H1 (cell line): ENCODE measurements around the gene P3H3. TPM values are rescaled to one million over a fixed set of nuclear protein-coding genes. Genes with fewer than 3 reads are reported as not detected.

ENCODE experiments used
- EZH2 ChIP-seq: fragments of 200-600 bp; sonication (generic); IDR thresholded peaks from 2 replicates; pipeline ENCODE4 v1.7.1; 2012; ENCODE audit warnings: low read depth, mild to moderate bottlenecking, moderate library complexity, low read length, inconsistent platforms; ENCODE audit not compliant: severe bottlenecking
- HDAC2 ChIP-seq, 2 experiments: fragments of 300-600 bp in 1 of 2; sonication (generic) in 1 of 2; IDR thresholded peaks; 2 replicates each; pipeline ENCODE4 v1.6.1; 2011 to 2012; ENCODE audit warnings: low read depth in 2 of 2, low read length in 2 of 2, mild to moderate bottlenecking in 2 of 2, moderate library complexity in 2 of 2, borderline replicate concordance in 1 of 2, inconsistent platforms in 1 of 2
- HDAC6 ChIP-seq: IDR thresholded peaks from one replicate; pipeline ENCODE4 v1.7.1; 2012; ENCODE audit warnings: low read depth, mild to moderate bottlenecking, inconsistent platforms, low read length, moderate library complexity
- SAP30 ChIP-seq: fragments of 300-600 bp; sonication (generic); IDR thresholded peaks from 2 replicates; pipeline ENCODE4 v1.7.1; 2012; ENCODE audit warnings: low read length, moderate library complexity, mild to moderate bottlenecking, inconsistent platforms; ENCODE audit not compliant: insufficient read depth, insufficient replicate concordance
- SIN3A ChIP-seq, 2 experiments: IDR thresholded peaks in 1 of 2; conservative IDR thresholded peaks in 1 of 2; 2 replicates each; pipeline ENCODE4 v1.6.1; 2011 to 2012; ENCODE audit warnings: low read length in 2 of 2, improper control_type of control experiment in 1 of 2, low read depth in 1 of 2, mild to moderate bottlenecking in 1 of 2
- TEAD4 ChIP-seq: IDR thresholded peaks from 2 replicates; pipeline ENCODE4 v1.6.1; 2012; ENCODE audit warnings: low read depth, low read length, inconsistent platforms, mixed read lengths
- polyA plus RNA-seq, 7 experiments: library from polyadenylated mRNA; depleted of rRNA in 3 of 7; stranded (reverse) in 5 of 7; unstranded in 2 of 7; fragments of >200 nt in 5 of 7; fragments of 200-250 nt in 2 of 7; gene quantifications; 1 replicate in 5 of 7; 2 replicates in 1 of 7; 4 replicates in 1 of 7; pipeline versions ENCODE4 v1.2.1 to v1.2.3, GENCODE V29; 2011 to 2013; ENCODE audit warnings: missing spikeins in 2 of 7, mixed read lengths in 2 of 7
- total RNA-seq: library from RNA; stranded (reverse); fragmentation: NEBNext Ultra II Directional; extraction: Animal tissue kit (Norgen Biotek cat#: 25700); gene quantifications from 2 replicates; pipeline ENCODE4 v1.2.1, GENCODE V29; 2021

The P3H3 gene
- total and polyA plus RNA-seq, 2 of the 8 experiments (the other 6 are each of a cell fraction or from before 2014, with no cell fraction given) = 22.9 to 43.5 TPM

DNA sequence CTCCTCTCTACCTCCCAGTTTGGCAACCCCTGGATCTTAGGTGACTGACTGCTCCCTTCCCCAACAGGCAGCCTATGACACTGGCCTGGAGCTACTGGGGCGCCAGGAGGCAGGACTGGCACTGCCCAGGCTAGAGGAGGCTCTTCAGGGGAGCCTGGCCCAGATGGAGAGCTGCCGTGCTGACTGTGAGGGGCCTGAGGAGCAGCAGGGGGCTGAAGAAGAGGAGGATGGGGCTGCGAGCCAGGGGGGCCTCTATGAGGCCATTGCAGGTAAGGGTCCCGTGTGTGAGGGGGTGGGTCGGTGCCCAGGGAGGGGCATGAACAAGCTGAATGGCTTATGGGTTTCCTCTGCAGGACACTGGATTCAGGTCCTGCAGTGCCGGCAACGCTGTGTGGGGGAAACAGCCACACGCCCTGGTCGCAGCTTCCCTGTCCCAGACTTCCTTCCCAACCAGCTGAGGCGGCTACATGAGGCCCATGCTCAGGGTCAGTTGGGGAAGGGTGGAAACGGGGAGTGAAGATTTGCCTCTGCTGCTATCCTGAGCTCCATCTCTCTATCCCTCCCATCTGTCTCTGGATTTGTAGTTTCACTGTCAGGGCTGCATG is 2.2 kb downstream of the P3H3 start (continued):
- TF ChIP-seq SAP30 (no peak), TEAD4 (no peak), EZH2 (no peak), HDAC2 (IDR thresholded peaks at IDR 0.05; ENCODE audit: borderline replicate concordance in 1 of 2, low read depth in 2 of 2, low read length in 2 of 2) (no peak), HDAC6 (no peak), SIN3A (conservative IDR thresholded peaks at IDR 0.05 in 1 of 2, IDR thresholded peaks at IDR 0.05 in 1 of 2; ENCODE audit: low read depth in 1 of 2, low read length in 2 of 2) (no peak)
